SK-N-SH treated with all-trans-retinoic acid at 6 μM for 48 hours (cell line): Measurements from ENCODE around the gene CASP10.

Experiments used
- ATAC-seq: fragments of 200-7000 bp; cut with Tn5 transposase; 3 replicates; pipeline ENCODE4 v1.9.1; 2020; ENCODE audit warnings: mild to moderate bottlenecking, moderate library complexity
- CSDC2 ChIP-seq: fragments of 250-450 bp; sonication (Bioruptor Pico); IDR thresholded peaks from 2 replicates; pipeline ENCODE4 v1.5.0; 2020; ENCODE audit warnings: mild to moderate bottlenecking, moderate library complexity
- GLIS3 ChIP-seq: fragments of 250-450 bp; sonication (Bioruptor Pico); IDR thresholded peaks from 2 replicates; pipeline ENCODE4 v1.5.0; 2020; ENCODE audit warnings: mild to moderate bottlenecking, moderate library complexity
- ISL1 ChIP-seq: fragments of 250-450 bp; sonication (Bioruptor Pico); IDR thresholded peaks from 2 replicates; pipeline ENCODE4 v2.1.2; 2022; ENCODE audit warnings: mild to moderate bottlenecking, moderate library complexity
- OSR1 ChIP-seq: fragments of 250-450 bp; sonication (Bioruptor Pico); IDR thresholded peaks from 2 replicates; pipeline ENCODE4 v1.8.0; 2022; ENCODE audit warnings: moderate library complexity, mild to moderate bottlenecking, inconsistent platforms
- PATZ1 ChIP-seq: fragments of 250-450 bp; sonication (Bioruptor Pico); IDR thresholded peaks from 2 replicates; pipeline ENCODE4 v1.8.0; 2020; ENCODE audit warnings: mild to moderate bottlenecking, moderate library complexity, borderline replicate concordance
- PPARA ChIP-seq: fragments of 250-450 bp; sonication (Bioruptor Pico); IDR thresholded peaks from 2 replicates; pipeline ENCODE4 v1.5.0; 2020; ENCODE audit warnings: mild to moderate bottlenecking, borderline replicate concordance
- SNAI2 ChIP-seq: fragments of 250-450 bp; sonication (Bioruptor Pico); IDR thresholded peaks from 2 replicates; pipeline ENCODE4 v1.5.0; 2020; ENCODE audit warnings: mild to moderate bottlenecking, moderate library complexity
- TCF4 ChIP-seq: fragments of 250-450 bp; sonication (Bioruptor Pico); IDR thresholded peaks from 2 replicates; pipeline ENCODE4 v1.8.0; 2021; ENCODE audit warnings: mild to moderate bottlenecking, moderate library complexity, borderline replicate concordance
- TOX ChIP-seq: fragments of 250-450 bp; sonication (Bioruptor Pico); IDR thresholded peaks from 2 replicates; pipeline ENCODE4 v1.8.0; 2021; ENCODE audit warnings: mild to moderate bottlenecking, moderate library complexity, borderline replicate concordance
- TSHZ2 ChIP-seq: fragments of 250-450 bp; sonication (Bioruptor Pico); IDR thresholded peaks from 2 replicates; pipeline ENCODE4 v1.5.0; 2020; ENCODE audit warnings: mild to moderate bottlenecking, moderate library complexity
- ZC3H10 ChIP-seq: fragments of 250-450 bp; sonication (Bioruptor Pico); IDR thresholded peaks from 2 replicates; pipeline ENCODE4 v1.5.1; 2021; ENCODE audit warnings: mild to moderate bottlenecking, moderate library complexity
- ZFP3 ChIP-seq: fragments of 250-450 bp; sonication (Bioruptor Pico); IDR thresholded peaks from 2 replicates; pipeline ENCODE4 v1.5.0; 2020; ENCODE audit warnings: mild to moderate bottlenecking, moderate library complexity
- ZFP30 ChIP-seq: fragments of 450-650 bp; formaldehyde crosslinking; IDR thresholded peaks from 2 replicates; pipeline ENCODE4 v1.5.0; 2022; ENCODE audit warnings: mild to moderate bottlenecking, moderate library complexity
- ZNF565 ChIP-seq: fragments of 450-650 bp; formaldehyde crosslinking; conservative IDR thresholded peaks from 2 replicates; pipeline ENCODE4 v1.5.0; 2020; ENCODE audit warnings: low read depth, mild to moderate bottlenecking, moderate library complexity
- ZNF70 ChIP-seq: fragments of 450-650 bp; formaldehyde crosslinking; IDR thresholded peaks from 2 replicates; pipeline ENCODE4 v1.5.0; 2020; ENCODE audit warnings: mild to moderate bottlenecking, moderate library complexity
- ZNF8 ChIP-seq: fragments of 450-650 bp; formaldehyde crosslinking; IDR thresholded peaks from 2 replicates; pipeline ENCODE4 v1.5.0; 2020; ENCODE audit warnings: mild to moderate bottlenecking, moderate library complexity
- TF ChIP-seq, protein P1 (sequence below): fragments of 250-450 bp; sonication (Bioruptor Pico); IDR thresholded peaks from 2 replicates; pipeline ENCODE4 v1.5.1; 2021; ENCODE audit warnings: mild to moderate bottlenecking, moderate library complexity
- TF ChIP-seq, protein P2 (sequence below): fragments of 250-450 bp; sonication (Bioruptor Pico); IDR thresholded peaks from 2 replicates; pipeline ENCODE4 v1.5.1; 2020; ENCODE audit warnings: low read depth, mild to moderate bottlenecking, moderate library complexity
- TF ChIP-seq, protein P3 (sequence below): fragments of 250-450 bp; sonication (Bioruptor Pico); IDR thresholded peaks from 2 replicates; pipeline ENCODE4 v1.8.0; 2021; ENCODE audit warnings: low read depth, mild to moderate bottlenecking, moderate library complexity, borderline replicate concordance

The CASP10 gene

GRCh38 chr2:201199847-201200246, 16.9 kb downstream of the CASP10 start:
- ATAC-seq, result no peak
- no peak for TF ChIP-seq GLIS3 (CRISPR knock-in tag)
- TF ChIP-seq, protein P1, sequence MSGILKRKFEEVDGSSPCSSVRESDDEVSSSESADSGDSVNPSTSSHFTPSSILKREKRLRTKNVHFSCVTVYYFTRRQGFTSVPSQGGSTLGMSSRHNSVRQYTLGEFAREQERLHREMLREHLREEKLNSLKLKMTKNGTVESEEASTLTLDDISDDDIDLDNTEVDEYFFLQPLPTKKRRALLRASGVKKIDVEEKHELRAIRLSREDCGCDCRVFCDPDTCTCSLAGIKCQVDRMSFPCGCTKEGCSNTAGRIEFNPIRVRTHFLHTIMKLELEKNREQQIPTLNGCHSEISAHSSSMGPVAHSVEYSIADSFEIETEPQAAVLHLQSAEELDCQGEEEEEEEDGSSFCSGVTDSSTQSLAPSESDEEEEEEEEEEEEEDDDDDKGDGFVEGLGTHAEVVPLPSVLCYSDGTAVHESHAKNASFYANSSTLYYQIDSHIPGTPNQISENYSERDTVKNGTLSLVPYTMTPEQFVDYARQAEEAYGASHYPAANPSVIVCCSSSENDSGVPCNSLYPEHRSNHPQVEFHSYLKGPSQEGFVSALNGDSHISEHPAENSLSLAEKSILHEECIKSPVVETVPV (CRISPR knock-in tag), result 0 out of 2 replicates have a peak, but pooled peaks have one; percentile 31
- peak; percentile 89 for TF ChIP-seq TCF4 (CRISPR knock-in tag)
- peak; percentile 71 for TF ChIP-seq ISL1 (CRISPR knock-in tag)
- TF ChIP-seq, protein P2, sequence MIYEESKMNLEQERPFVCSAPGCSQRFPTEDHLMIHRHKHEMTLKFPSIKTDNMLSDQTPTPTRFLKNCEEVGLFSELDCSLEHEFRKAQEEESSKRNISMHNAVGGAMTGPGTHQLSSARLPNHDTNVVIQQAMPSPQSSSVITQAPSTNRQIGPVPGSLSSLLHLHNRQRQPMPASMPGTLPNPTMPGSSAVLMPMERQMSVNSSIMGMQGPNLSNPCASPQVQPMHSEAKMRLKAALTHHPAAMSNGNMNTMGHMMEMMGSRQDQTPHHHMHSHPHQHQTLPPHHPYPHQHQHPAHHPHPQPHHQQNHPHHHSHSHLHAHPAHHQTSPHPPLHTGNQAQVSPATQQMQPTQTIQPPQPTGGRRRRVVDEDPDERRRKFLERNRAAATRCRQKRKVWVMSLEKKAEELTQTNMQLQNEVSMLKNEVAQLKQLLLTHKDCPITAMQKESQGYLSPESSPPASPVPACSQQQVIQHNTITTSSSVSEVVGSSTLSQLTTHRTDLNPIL, result peak; percentile 57; the same call in 1 of the 2 replicates
- TF ChIP-seq TSHZ2 (CRISPR knock-in tag), result peak; percentile 71; the same call in 1 of the 2 replicates

- no peak for ATAC-seq
- TF ChIP-seq TOX (no peak), ZFP30 (CRISPR knock-in tag) (no peak), PATZ1 (CRISPR knock-in tag) (no peak), TCF4 (CRISPR knock-in tag) (no peak)
These were observed 17.4 kb downstream of the CASP10 start for GRCh38 chr2:201200345-201200744.

DNA sequence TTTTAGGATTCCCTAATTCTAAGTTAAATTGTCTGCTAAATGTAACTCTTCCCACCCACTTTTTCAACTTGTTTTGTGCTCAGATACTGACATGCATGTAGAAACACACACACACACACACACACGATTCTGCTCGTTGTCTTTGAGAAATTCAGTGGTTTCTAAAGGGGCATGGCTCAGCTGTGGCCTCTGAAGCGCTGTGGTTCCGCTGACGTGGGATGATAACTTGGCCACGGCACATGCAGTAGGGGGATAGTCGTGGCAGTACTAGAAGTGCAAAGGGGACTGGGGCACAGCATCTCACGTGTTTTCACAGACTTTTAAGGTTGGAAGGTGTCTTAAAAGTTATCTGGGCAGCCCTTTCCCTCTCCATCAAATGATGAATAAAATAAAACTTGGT, 18.4 kb downstream of the CASP10 start:
- no peak for ATAC-seq
- TF ChIP-seq SNAI2 (CRISPR knock-in tag) (no peak), TOX (no peak), ZNF70 (CRISPR knock-in tag) (no peak), OSR1 (CRISPR knock-in tag) (no peak), ZNF565 (CRISPR knock-in tag) (no peak), ZC3H10 (CRISPR knock-in tag) (no peak), TCF4 (CRISPR knock-in tag) (no peak)
- TF ChIP-seq, protein P3, sequence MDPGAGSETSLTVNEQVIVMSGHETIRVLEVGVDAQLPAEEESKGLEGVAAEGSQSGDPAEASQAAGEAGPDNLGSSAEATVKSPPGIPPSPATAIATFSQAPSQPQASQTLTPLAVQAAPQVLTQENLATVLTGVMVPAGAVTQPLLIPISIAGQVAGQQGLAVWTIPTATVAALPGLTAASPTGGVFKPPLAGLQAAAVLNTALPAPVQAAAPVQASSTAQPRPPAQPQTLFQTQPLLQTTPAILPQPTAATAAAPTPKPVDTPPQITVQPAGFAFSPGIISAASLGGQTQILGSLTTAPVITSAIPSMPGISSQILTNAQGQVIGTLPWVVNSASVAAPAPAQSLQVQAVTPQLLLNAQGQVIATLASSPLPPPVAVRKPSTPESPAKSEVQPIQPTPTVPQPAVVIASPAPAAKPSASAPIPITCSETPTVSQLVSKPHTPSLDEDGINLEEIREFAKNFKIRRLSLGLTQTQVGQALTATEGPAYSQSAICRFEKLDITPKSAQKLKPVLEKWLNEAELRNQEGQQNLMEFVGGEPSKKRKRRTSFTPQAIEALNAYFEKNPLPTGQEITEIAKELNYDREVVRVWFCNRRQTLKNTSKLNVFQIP (CRISPR knock-in tag), result no peak
- TF ChIP-seq, protein P1 (CRISPR knock-in tag), result no peak
- TF ChIP-seq, all 23 proteins: peak for 0

DNA sequence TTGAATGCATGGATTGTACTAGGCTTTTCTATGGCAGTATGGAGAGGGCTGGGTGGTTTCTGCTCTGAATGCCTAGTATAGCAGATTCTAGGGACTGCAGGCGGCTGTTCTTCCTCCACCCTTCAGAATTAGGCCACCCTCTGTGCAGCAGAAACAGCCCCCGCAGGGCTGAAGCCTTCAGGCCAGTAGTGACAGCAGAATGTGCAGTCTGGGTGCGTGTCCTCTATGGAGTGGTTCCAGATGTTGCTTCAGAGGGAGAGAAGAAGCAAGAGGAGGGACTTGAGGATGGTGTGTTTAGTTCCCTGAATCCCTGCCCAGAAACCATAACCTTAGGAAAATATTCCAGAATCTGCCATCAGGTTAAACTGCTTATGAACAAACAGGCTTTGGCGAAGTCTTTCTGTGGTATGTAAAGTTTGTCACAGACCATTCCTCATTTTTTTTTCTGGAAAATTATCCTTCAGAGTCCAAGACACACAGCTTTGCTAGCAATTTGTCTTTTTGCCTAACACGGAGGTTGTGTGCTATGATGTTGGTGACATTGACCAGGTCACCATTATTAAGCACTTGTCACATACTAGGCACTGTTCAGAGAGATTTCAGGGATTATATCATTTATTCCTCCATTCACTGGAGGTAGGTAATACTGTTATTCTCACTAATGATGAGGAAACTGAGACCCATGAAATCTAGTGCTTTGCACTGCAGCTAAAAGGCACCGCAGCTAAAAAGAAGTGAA, 21.1 kb downstream of the CASP10 start:
- ATAC-seq, result peak; percentile 60; the same call in 2 of the 3 replicates
- TF ChIP-seq ZFP3, result no peak
- no peak for TF ChIP-seq CSDC2
- TF ChIP-seq ISL1 (CRISPR knock-in tag), result no peak
- TF ChIP-seq ZNF8 (CRISPR knock-in tag), result no peak
- TF ChIP-seq ZFP30 (CRISPR knock-in tag), result no peak
- TF ChIP-seq, protein P1 (CRISPR knock-in tag), result no peak
- no peak for TF ChIP-seq ZNF70 (CRISPR knock-in tag)
- no peak for TF ChIP-seq ZC3H10 (CRISPR knock-in tag)
- no peak for TF ChIP-seq TCF4 (CRISPR knock-in tag)
- TF ChIP-seq OSR1 (CRISPR knock-in tag), result no peak
- no peak for TF ChIP-seq TOX
- TF ChIP-seq, protein P3 (CRISPR knock-in tag), result no peak
- no peak for TF ChIP-seq PPARA (CRISPR knock-in tag)
